Erythroblast (primary cell): ENCODE measurements around the gene SBF1.
A peak's percentile ranks its signal among the peaks of the same experiment; 100 is the strongest.

ENCODE experiments used
- DNase-seq, 2 experiments: peaks; one replicate each; lab custom pipeline; 2025; lab: John Stamatoyannopoulos, UW
- GATA1 ChIP-seq: IDR thresholded peaks from 2 replicates; pipeline ENCODE4 v1.6.1; 2011; ENCODE audit warnings: low read depth, mild to moderate bottlenecking, control low read depth, low read length, moderate library complexity
- POLR2A ChIP-seq: IDR thresholded peaks from 2 replicates; pipeline ENCODE4 v1.6.1; 2011; ENCODE audit warnings: mild to moderate bottlenecking, low read length

The SBF1 gene

GRCh38 chr22:50473855-50474671, 772 bp downstream of the SBF1 start:
- DNase-seq, result peak; percentile 42 to 55
- TF ChIP-seq GATA1 (no peak), POLR2A (no peak)

DNA sequence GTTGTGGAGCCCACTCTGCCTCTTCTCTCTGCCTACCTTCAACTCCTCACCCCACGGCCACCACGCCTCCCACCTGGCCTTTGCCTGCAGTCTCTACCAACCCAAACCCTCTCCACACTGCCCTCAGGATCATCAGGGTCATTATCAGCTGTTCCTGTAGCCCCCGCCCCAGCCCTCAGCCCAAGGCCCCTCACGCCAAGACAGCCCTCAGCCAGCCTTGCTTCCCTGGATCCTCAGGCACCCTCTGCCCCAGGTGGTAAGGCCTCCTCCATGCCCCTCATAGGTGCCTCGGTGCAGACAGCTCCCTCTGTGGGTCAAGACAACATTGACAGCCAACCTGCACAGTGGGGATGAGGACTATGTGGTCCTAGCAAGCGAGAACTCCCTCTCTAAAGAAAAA, 1.7 kb downstream of the SBF1 start:
- DNase-seq, result peak; percentile 36 to 58
- TF ChIP-seq POLR2A, result no peak
- no peak for TF ChIP-seq GATA1

GRCh38 chr22:50471962-50472361, 2.9 kb downstream of the SBF1 start:
- DNase-seq, result no peak
- no peak for TF ChIP-seq POLR2A
- no peak for TF ChIP-seq GATA1

DNA sequence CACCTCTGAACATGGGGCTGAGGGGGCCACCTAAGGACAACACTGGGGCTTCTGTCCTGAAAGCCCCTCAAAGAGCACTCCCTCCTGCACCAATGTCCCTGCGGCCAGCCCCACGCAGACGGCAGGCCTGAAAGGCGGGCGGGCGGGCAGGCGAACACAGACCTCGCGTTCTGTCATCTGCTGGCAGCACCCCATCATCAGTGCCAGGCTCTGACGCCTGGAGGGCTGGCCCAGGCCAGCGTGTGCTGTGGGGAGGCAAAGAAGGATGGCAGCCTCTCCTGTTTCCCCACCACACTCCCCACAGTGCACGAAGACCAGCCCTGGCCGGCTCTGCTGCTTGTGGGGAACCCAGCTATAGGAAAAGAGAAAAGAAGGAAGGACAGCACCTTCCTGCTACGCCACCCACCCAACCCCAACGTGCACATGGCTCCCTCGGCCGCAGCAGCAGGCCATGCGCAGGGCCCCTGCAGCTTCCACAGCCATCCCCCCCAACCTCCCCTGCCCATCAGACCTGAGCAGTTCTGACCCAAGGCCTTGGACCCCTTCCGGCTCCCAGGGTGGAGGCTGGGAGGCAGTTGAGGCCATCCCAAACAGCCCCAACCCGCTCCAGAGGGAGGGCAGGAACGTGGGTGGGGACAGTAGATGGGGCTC, 3.5 kb downstream of the SBF1 start:
- TF ChIP-seq POLR2A (no peak), GATA1 (no peak)
- no peak for DNase-seq

DNA sequence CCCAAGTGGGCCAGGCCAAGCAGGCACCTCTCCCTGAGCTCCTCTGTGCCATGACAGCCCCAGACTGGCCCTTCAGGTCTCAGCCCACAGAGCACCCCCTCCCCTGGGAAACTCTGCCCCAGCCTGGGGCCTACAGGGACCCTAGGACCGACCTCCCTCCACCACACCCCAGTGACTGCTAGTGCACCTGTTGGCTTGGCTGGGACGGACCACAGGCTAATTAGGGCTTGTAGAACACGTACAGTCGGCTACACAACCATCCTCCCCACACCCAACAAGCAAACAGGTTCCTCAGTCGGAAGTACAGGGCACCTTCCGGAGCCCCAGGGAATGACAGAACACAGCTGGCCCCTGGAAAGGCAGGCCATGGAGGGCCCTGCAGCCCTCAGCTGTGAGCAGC, 4.3 kb downstream of the SBF1 start:
- TF ChIP-seq POLR2A (no peak), GATA1 (no peak)
- no peak for DNase-seq

DNA sequence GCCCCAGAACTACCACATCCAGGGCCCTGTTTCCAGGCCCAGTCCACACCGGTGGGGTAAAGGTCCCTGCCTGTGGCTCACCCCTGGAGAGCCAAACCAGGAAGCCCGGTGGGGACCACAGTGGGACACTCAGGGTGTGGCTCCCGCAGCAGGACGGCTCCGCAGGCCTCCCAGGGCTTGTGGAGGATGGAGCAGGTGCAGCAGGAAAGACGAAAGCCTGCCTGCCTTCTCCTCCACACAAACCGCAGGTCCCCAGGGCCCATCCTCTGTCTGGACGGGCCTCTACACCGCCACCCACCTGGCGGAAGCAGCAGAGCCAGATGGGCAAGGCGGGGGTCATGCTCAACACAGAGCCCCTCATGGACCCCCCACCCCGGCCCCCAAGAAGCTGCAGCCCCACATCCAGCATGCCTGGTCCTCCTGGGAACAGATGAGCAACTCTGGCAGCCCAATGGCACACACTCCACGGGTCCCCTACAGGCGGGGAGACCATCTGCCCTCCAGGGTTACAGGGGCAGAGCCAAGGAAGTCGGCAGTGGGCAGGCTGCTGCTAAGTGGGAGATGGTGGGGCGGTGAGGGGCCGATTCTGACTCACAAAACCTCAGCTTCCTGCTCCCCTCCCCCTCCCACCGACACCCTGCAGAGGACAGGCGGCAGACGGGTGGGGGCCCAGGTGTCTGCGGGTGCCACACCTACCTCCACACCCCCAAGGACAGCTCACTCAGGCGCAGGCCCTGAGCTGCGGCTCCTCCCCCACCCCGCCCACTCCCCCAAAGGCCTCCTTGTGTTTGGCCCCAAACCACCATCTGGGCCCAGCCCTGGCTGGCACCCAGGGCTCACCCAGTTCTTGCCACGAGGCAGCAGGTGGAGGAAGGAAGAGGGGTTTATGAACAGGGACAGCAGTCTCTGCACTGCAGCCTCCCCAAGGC, 5.2 kb downstream of the SBF1 start:
- DNase-seq, result peak; percentile 37 to 44

DNA sequence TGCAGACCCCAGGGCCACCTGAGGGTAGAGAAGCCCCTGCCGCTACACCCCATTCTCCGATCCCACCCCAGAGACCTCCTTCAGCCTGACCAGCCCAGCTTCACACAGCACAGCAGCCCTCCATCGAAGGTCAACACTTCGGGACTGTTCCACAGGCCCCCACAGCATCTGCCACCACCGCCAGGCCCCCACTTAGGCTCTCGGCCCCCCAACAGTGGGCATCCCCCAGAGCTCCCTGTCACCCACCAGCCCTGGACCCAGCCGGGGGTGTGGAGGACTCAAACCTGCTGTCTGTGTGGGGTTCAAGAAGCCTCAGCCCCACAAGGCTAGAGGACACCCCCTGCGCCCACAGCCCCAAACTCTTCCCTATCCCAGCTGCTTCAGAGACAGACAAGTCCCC, 6.2 kb downstream of the SBF1 start:
- no peak for DNase-seq

More for the DNA sequence above, 5.2 kb downstream of the SBF1 start:
- no peak for TF ChIP-seq POLR2A
- TF ChIP-seq GATA1, result no peak

DNA sequence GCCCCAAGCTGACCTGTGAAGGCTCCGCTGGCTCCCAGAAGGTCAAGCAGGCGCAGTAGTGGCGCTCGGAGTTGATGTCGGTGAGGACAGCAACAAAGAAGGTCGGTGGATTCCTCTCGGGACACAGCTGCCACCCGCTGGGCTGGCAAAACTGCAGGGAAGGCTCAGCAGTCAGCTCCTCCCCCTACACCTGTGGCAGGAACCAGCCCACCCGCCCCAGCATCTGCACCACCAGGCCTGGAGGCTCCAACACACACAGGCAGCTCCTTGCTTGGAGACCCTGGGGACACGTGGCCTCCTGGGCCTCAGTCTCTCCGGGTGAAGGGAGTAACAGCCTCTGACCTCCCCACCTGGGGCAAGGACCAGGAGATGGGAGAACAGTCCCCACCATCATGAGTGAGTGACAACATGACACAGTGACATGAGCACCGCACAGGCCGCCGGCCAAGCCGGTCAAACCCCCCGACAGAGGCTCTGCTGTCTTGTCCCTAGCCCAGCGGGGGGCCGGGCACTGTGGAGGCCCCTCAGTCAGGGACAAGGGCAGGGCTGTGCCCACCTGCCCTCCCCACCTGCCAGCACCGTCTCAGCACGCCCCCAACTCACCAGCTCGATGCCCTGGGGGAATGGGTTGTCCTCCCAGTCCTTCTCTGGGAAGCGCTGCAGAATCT, 6.9 kb downstream of the SBF1 start:
- TF ChIP-seq GATA1 (no peak), POLR2A (no peak)
- DNase-seq, result no peak

More for the DNA sequence above, 6.2 kb downstream of the SBF1 start:
- TF ChIP-seq GATA1 (no peak), POLR2A (no peak)

DNA sequence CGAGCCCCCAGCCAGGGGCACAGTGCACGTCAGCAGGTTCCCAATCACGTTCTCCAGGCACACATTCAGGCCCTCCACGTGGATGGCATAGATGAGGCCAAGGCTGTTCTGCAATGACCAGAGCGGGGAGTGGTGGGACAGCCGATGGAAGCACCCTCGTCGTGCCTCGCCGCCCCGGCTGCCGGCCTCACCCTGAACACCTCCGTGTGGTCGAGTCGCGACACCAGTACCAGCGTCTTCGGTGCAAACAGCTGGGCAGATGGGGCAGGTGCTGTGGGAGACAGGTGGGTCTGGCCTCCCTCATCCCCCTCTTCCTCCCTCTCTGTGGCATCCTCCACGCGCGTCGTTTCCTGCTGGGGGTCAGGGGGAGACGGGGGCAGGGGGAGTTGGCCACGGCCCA, 7.5 kb downstream of the SBF1 start:
- no peak for DNase-seq
- no peak for TF ChIP-seq GATA1
- TF ChIP-seq POLR2A, result no peak

DNA sequence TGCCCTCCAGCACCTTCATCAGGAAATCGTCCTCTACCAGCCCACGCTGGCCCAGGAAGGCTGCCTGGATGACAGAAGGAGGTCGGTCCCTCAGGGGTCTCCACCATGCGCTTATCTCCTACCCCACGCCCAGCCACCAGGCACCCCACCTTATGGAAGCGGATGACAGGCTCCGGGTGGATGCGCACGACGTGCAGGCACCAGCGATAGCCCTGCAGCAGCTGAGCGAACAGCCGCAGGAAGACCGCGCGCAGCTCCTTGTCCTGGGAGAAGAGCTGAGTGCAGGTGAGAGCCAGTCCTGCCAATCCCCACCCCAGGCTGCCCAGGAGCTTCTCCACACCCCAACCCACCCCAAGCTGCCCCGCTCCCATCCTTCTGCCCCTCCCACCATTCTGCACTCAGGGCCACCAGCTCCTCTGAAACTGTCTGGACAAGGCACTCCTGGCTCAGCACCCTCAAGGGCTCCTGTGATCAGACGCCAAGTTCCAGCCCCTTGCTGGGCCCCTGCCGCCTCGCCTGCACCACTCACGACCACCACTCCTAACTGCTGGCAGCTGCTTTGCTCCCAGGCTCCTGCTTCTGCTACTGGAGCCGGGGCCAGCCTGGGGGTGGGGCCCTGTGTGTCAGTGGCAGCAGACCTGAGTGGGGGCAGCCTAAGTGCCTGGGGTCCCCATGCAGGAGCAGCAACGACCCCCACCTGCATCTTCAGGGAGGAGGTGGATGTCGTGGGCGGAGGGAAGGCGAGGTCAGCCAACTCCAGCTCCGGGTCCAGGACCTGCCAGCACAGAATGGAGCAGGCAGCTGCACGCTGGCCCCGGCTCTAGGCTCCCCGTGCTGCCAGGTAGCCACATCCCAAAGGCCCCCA, 9.5 kb downstream of the SBF1 start:
- no peak for DNase-seq
- TF ChIP-seq GATA1 (no peak), POLR2A (no peak)

DNA sequence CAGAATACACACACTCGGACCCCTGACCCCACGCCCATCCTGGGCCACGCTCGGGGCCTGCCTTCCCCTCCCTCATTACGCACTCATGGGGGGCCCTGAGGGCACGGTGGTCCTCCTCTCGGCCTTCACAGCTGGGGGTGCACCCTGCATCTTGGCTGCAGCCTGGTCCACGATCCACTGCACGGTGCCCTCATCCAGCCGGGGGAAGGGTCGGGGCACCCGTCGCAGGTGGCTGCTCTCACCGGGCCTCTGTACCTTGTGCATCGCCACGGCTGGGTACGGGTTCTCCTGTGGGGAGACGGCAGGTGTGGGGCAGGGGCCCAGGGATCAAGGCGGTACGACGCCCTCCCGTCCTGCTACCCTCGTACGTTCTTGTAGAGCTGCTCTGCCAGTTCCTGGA, 10.4 kb downstream of the SBF1 start:
- no peak for DNase-seq
- TF ChIP-seq POLR2A (no peak), GATA1 (no peak)

- TF ChIP-seq POLR2A (no peak), GATA1 (no peak)
- no peak for DNase-seq
These were observed 11.5 kb downstream of the SBF1 start for GRCh38 chr22:50463188-50463900.
